ENCODE data around the gene CMBL. TPM values are rescaled to one million over a fixed set of nuclear protein-coding genes. Genes with fewer than 3 reads are reported as not detected.

CMBL gene
- total RNA-seq, 2 donors from 2014 or later, result 11.8 to 20.4 TPM

DNA sequence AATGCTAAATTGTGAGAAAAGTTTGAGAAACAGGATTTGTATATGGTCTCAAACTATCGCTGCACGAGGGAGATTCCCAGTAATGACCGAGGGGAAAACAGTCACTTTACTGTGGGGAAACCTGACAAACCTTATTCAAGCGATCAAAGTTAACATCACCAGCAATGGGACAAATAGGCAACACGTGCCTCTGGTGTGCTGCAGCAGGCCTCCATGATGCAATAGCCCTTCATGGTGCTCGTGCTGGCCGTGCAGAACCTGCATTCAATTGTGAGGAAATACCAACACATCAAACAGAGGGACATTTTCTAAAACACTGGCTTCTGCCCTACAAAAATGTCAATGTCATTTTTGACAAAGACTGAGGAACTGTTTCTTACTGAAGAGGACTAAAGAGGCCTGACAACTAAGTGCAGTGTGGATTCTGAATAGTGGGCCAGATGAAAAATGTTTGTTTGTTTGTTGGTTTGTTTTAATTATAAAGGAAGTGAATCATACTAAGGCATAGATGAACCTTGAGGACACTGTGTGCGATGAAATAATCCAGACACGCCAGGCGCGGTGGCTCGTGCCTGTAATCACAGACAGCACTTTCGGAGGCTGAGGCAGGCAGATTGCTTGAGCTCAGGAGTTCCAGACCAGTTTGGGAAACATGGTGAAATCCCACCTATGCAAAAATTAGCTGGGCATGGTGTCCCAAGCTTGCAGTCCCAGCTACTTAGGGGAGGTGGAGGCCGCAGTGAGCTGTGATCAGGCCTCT is 28.2 kb upstream of the CMBL start:
- no peak for DNase-seq (ENCODE audit: low spot score)
- intact Hi-C loops (cut with DNase I), result no loop called here

- intact Hi-C loops (cut with DNase I), result loop anchor here in 1 of 2 donors (5.0 kb wide), 1 partner anchor 473 kb away; no protein-coding TSS in a partner anchor
- no peak for DNase-seq (ENCODE audit: low spot score)
These were observed 27.1 kb upstream of the CMBL start for GRCh38 chr5:10334831-10335230.

GRCh38 chr5:10333154-10334006 is 25.7 kb upstream of the CMBL start:
- intact Hi-C loops (cut with DNase I), result loop anchor here in 1 of 2 donors (5.0 kb wide), 1 partner anchor 471 kb away; no protein-coding TSS in a partner anchor
- peak; percentile 81 for DNase-seq (ENCODE audit: low spot score)

GRCh38 chr5:10332301-10332700 is 24.6 kb upstream of the CMBL start:
- no peak for DNase-seq (ENCODE audit: low spot score)
- intact Hi-C loops (cut with DNase I), result loop anchor here in 1 of 2 donors (5.0 kb wide), 1 partner anchor 470 kb away; no protein-coding TSS in a partner anchor

GRCh38 chr5:10331341-10331796 is 23.7 kb upstream of the CMBL start:
- intact Hi-C loops (cut with DNase I), result loop anchor here in 1 of 2 donors (5.0 kb wide), 1 partner anchor 469 kb away; no protein-coding TSS in a partner anchor
- DNase-seq (ENCODE audit: low spot score), result no peak

DNA sequence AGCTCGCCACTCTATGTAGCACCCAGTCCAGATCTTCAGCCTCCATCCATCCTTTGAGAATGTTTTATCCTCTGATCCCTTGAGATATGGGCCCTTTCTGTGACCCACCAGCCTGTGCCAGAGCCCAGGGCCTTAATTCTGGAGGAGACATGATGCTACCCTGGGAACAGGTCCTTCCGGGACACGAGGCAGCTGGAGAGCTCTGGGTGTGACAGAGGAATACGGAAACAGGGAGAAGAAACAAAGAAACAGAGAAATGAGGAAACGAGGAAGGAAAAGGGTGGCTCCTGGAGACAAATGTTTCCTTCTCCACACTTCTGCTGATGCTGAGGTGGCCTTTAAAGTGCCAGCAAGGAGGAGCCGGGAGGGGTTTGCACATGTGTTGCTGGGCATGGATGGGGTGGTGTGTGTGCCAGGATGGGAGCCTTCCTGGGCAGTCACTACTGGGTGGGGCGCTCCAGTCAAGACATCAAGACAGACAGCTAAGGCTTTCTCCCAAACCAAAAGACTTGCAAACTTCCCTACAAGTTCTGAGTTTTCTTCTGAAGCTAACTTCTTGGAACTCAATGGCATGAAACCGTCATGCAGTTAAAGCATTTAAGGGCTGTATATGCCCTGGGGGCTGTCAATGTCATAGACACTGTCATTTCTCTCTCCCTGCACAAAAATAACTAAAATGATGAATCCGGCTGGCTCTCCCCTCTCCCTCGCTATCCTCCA is 23.0 kb upstream of the CMBL start:
- intact Hi-C loops (cut with DNase I), result loop anchor here in 1 of 2 donors (5.0 kb wide), 1 partner anchor 468 kb away; no protein-coding TSS in a partner anchor

DNA sequence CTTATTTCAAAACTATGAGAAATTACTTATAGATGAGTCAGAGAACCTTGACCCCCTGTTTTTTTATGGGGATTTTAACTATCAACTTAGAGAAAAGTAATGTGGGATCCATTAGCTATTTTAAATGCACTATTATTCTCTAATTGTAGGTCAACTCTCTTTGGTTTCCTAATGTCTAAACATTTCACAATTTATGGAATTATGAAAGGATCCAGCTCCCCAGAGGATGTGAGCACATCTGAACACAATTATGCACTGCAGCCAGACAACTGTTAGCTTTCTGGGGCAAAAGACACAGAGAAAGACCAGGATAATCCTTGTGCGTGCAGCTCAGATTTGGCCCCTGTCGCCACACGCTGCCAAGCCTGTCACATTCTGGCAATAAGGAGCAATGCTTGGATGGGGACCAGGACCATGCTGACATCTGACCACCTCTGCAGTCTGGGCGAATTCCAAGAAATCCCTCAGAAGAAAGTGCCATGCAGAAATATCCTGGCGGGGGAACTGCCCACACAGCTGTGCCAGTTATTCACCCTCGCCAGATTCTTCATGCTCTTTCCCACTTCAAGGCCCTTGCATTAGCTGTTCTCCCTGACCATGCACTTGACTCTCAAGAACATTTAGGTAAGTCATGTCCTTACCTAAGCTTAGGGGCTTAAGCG is 22.2 kb upstream of the CMBL start:
- intact Hi-C loops (cut with DNase I), result loop anchor here in 1 of 2 donors (5.0 kb wide), 2 partner anchors 468 to 942 kb away; no protein-coding TSS in a partner anchor
- DNase-seq (ENCODE audit: low spot score), result no peak

More for the DNA sequence above, 23.0 kb upstream of the CMBL start:
- no peak for DNase-seq (ENCODE audit: low spot score)

- DNase-seq (ENCODE audit: low spot score), result no peak
- intact Hi-C loops (cut with DNase I), result loop anchor here in 1 of 2 donors (5.0 kb wide), 1 partner anchor 943 kb away; no protein-coding TSS in a partner anchor
These were observed 21.7 kb upstream of the CMBL start for GRCh38 chr5:10329446-10329819.

DNA sequence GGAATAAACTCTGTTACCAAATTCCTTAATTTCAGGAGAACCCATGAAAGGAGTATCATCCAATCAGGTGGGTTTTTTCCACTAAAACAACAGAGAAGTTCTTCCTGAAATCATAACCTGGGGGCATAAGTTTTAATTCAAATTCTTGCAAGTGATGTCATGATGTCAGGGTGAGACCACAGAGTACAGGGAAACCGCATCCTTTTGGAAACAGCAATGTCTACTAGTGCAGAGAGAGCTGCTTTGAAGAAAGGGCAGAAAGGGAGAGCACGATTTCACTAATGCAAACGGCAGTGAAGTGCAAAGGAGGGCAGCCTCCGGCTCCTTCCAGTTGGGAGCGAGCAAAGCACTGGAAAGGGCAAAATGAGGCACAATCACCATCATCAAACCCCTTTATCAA is 20.6 kb upstream of the CMBL start:
- intact Hi-C loops (cut with DNase I), result loop anchor here in 1 of 2 donors (5.0 kb wide), 1 partner anchor 944 kb away; no protein-coding TSS in a partner anchor
- no peak for DNase-seq (ENCODE audit: low spot score)

- intact Hi-C loops (cut with DNase I), result loop anchor here in 1 of 2 donors (5.0 kb wide), 2 partner anchors 292 to 948 kb away; no protein-coding TSS in a partner anchor
- peak; percentile 23 for DNase-seq (ENCODE audit: low spot score)
These were observed 17.0 kb upstream of the CMBL start for GRCh38 chr5:10324518-10325370.

DNA sequence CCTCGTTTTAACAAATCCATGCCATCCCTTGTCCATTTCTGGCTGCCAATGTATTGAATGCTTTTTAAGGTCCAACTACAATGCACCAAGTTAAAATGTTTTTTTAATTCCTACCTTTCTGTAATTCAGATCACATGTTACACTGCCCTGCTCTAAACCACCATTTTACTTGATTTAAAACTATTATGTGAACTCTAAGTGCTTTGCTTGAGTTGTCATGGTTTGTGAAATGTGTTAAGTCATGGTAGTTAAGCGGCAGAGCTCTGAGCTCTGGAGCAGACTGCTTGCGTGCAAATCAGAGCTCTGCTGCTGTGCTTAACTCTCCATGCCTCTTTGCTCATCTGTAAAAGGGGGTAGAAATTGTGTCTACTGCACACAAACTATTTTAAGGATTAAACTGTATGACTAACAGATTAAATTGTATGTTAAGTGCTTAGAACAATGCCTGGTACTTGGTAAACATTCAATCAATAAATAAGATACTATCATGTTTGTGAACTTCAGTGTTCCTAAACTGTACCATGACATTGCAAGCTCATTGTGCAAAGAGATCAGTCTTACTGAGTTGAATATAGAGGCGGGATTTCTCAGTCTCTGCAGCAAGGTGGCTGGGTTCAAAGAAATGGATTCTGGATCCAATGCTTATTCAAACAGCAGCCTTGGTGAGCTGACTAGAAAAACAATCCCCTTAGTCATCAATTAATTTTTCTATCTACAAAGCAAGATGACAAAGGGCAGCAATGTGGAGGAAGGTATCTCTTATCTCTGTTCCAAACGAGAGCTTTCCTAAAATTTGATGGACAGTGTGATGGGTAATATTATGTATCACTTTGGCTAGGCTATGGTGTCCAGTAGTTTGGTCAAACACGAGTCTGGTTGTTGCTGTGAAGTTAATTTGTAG is 16.1 kb upstream of the CMBL start:
- intact Hi-C loops (cut with DNase I), result loop anchor here in 1 of 2 donors (5.0 kb wide), 1 partner anchor 292 kb away; no protein-coding TSS in a partner anchor
- DNase-seq (ENCODE audit: low spot score), result no peak

DNA sequence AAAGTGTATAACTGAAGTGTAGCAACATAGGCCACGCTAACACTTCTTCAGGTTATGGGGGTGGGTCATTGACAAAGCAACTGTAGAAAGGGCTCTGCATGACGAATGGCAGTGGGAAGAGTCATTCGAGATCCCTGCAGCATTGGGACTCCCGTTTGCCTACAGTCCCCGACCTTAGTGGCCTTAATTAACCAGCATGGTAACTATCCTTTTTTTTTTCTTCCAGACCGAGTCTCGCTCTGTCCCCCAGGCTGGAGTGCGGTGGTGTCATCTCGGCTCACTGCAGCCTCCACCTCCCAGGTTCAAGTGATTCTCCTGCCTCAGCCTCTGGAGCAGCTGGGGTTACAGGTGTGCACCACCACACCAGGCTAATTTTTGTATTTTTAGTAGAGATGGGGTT is 14.2 kb upstream of the CMBL start:
- no peak for DNase-seq (ENCODE audit: low spot score)
- intact Hi-C loops (cut with DNase I), result loop anchor here in 1 of 2 donors (5.0 kb wide), 1 partner anchor 290 kb away; no protein-coding TSS in a partner anchor

DNA sequence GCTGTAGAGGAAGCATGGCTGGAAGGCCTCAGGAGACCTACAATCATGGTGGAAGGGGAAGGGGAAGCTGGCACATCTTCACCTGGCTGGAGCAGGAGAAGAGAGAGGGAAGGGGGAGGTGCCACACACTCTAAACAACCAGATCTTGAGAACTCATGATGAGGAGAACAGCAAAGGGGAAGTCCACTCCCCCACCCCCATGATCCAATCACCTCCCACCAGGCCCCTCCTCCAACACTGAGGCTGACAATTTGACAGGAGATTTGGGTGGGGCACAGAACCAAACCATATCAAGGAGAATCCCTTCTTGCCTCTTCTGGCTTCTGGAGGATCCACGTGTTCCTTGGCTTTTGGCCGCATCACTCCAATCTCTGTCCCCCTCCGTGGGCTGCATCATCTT is 13.1 kb upstream of the CMBL start:
- intact Hi-C loops (cut with DNase I), result loop anchor here in 1 of 2 donors (5.0 kb wide), 1 partner anchor 288 kb away; no protein-coding TSS in a partner anchor
- DNase-seq (ENCODE audit: low spot score), result peak; percentile 12

DNA sequence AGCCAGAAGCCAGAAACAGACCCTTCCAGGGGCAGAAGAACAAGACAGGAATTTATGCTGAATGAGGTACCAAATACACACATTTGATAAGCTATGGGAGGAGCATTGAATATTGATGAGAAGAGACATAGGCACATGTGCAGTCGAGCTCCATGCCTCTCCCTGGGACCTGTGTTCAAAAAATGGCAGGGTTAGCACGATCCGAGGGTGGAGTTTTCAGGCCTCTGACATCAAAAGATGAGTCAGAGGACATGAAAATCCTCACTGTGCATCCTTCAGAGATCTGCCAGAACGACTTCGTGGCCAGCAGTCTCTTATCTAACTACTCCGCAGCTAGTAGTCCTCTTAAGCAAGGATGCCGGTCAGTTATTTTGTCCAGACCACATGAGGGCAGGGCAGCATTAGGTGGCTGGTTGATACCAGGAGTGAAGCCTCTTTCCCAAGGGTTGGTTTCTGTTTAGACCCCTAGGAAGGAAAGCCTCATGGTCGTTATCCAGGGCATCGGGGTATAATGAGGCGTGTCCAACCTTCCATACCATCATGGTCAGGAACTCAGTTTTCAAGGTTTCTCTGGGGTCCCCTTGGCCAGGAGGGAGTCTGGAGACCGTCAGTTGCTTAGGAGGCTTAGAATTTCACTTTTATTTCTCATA is 11.6 kb upstream of the CMBL start:
- DNase-seq (ENCODE audit: low spot score), result peak; percentile 81
- intact Hi-C loops (cut with DNase I), result no loop called here

DNA sequence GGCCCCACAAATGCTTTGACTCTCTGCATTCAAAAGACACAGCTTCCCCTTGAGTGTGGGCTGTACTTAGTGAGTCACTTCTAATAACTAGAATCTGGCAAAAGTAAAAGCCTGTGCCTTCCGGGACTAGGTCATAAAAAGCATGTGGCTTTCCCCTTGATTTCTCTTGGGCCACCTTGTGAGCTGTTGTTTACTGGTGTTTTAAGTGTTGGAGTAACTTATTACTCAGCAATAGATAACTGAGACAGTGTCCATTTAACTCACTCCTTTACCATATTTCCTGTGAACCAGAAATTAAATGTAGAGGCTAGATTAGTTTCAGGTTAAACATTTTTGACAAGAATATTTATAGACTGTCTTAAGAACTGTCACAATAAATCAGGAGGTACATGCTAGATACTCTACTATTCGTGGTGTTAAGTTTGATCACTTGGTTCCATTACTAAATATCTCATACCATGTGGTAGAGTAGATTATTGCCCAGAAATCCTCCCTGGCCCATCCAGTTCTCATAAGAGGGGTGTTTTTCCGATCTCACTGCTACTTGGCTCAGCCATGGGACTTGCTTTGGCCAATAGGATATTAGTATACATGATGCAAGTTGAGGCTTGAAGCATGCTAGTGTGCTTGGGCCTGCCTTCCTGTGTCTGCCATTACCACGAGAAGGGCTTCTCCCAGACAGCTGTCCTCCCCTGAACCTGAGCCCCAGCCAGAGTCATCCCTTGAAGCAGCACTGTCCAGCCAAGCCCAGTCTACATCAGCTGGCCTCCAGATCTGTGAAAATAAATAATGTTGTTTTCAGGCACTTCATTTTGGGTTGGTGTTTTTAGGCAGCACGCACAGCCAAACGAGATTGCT is 10.4 kb upstream of the CMBL start:
- intact Hi-C loops (cut with DNase I), result no loop called here
- peak; percentile 35 for DNase-seq (ENCODE audit: low spot score)

Data from posterior vena cava (tissue), 2 donors.